PFSK-1 (cell line): ENCODE results near the gene FOSL2.

Source experiments
- FOXP2 ChIP-seq: optimal IDR thresholded peaks from 2 replicates; pipeline ENCODE3; 2011; ENCODE audit warnings: borderline replicate concordance, control low read depth, inconsistent platforms; ENCODE audit not compliant: insufficient read depth; ENCODE audit errors: extremely low read length, extremely low read depth
- POLR2AphosphoS5 ChIP-seq: IDR thresholded peaks from 2 replicates; pipeline ENCODE4 v1.6.1; 2012; ENCODE audit warnings: low read depth, mild to moderate bottlenecking, control low read depth, low read length, moderate library complexity
- SIN3A ChIP-seq: IDR thresholded peaks from 2 replicates; pipeline ENCODE4 v1.6.1; 2012; ENCODE audit warnings: mild to moderate bottlenecking, low read length, moderate library complexity, borderline replicate concordance; ENCODE audit not compliant: insufficient read depth
- TAF1 ChIP-seq: IDR thresholded peaks from 2 replicates; pipeline ENCODE4 v1.6.1; 2012; ENCODE audit warnings: low read length, control low read depth, borderline replicate concordance; ENCODE audit not compliant: insufficient read depth
- TF ChIP-seq, protein P1 (sequence below), 2 experiments: IDR thresholded peaks; 2 replicates each; pipeline versions ENCODE4 v1.6.1 to v1.8.0; 2011 to 2012; ENCODE audit warnings: low read depth in 2 of 2, low read length in 2 of 2, control low read depth in 1 of 2, inconsistent platforms in 1 of 2, mild to moderate bottlenecking in 1 of 2, moderate library complexity in 1 of 2; ENCODE audit not compliant: insufficient read depth in 1 of 2

FOSL2 gene

DNA sequence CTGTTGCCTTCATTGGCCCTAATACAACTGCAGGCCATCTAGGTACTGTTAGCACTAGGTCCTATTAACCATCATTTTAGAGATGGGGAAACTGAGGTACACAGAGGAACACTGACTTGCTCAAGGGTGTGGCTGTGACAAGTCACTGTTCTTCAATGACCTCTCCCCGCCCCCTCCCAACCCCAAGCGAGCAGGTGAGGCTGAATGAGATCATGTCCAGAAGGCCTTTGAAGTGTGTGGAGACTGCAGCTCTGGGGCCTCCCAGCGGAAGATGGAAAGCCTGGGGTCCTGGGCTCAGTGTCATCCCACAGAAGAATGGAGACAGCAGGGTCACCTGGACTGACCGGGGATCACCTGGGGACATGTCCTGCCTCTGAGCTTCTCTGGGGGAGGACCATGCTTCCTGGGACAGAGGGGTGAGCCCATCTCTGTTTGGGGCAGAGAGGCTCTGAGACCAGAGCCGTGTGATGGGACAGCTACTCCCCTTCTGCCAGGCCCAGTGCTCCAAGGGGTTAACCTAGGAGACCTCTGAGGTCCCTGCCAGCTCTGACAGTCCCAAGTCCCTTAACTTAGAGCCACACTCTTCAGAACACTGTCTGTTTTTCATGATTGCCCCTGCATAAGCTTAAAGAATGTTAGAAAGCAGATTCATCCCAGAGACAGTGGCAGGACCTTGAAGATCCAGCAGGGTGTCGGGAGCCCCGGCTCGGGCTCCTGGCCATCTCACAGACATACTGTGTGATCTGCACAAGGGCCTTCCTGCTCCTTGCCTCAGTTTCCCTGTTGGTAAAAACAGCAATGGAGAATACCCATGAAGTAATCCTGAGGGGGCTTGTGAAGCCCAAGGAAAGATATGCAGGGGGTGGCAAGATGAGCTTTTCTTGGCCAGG, 16.7 kb upstream of the FOSL2 start:
- TF ChIP-seq, protein P1, sequence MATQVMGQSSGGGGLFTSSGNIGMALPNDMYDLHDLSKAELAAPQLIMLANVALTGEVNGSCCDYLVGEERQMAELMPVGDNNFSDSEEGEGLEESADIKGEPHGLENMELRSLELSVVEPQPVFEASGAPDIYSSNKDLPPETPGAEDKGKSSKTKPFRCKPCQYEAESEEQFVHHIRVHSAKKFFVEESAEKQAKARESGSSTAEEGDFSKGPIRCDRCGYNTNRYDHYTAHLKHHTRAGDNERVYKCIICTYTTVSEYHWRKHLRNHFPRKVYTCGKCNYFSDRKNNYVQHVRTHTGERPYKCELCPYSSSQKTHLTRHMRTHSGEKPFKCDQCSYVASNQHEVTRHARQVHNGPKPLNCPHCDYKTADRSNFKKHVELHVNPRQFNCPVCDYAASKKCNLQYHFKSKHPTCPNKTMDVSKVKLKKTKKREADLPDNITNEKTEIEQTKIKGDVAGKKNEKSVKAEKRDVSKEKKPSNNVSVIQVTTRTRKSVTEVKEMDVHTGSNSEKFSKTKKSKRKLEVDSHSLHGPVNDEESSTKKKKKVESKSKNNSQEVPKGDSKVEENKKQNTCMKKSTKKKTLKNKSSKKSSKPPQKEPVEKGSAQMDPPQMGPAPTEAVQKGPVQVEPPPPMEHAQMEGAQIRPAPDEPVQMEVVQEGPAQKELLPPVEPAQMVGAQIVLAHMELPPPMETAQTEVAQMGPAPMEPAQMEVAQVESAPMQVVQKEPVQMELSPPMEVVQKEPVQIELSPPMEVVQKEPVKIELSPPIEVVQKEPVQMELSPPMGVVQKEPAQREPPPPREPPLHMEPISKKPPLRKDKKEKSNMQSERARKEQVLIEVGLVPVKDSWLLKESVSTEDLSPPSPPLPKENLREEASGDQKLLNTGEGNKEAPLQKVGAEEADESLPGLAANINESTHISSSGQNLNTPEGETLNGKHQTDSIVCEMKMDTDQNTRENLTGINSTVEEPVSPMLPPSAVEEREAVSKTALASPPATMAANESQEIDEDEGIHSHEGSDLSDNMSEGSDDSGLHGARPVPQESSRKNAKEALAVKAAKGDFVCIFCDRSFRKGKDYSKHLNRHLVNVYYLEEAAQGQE (IDR thresholded peaks at IDR 0.05; ENCODE audit: insufficient read depth in 1 of 2, low read depth in 2 of 2, low read length in 2 of 2): no peak

DNA sequence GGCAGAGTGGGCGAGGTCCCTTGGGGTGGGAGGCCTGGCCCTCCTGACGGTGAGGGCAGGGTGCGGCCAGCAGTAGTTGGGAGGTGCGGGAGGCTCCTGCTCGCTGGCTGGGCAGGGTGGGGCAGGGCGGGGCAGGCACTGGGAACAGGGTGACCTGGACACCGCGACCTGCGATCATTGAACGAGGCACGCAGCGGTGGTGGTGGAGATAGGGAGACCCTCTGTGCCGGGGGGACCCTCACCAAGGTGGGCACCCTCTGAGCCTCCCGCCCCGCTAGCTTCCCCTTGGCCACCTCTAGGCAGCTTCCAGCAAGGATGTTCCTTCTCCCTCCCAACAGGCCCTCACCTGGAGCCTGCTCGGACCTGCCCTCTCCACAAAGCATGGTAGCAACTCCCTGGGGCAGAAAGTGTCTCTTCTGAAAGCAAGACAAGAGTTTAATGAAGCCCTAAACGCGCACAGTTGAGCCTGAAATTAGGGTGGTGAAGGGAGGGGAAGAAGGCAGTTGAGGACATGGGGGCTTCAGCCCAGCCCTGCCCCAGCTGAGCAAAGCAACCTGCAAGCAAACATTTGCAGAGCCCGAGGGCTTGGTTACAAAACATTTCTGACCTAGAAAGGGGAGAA, 15.4 kb upstream of the FOSL2 start:
- no peak for TF ChIP-seq TAF1
- no peak for TF ChIP-seq SIN3A
- no peak for TF ChIP-seq POLR2AphosphoS5
- TF ChIP-seq, protein P1 (IDR thresholded peaks at IDR 0.05; ENCODE audit: insufficient read depth in 1 of 2, low read depth in 2 of 2, low read length in 2 of 2): no peak
- TF ChIP-seq FOXP2: no peak

DNA sequence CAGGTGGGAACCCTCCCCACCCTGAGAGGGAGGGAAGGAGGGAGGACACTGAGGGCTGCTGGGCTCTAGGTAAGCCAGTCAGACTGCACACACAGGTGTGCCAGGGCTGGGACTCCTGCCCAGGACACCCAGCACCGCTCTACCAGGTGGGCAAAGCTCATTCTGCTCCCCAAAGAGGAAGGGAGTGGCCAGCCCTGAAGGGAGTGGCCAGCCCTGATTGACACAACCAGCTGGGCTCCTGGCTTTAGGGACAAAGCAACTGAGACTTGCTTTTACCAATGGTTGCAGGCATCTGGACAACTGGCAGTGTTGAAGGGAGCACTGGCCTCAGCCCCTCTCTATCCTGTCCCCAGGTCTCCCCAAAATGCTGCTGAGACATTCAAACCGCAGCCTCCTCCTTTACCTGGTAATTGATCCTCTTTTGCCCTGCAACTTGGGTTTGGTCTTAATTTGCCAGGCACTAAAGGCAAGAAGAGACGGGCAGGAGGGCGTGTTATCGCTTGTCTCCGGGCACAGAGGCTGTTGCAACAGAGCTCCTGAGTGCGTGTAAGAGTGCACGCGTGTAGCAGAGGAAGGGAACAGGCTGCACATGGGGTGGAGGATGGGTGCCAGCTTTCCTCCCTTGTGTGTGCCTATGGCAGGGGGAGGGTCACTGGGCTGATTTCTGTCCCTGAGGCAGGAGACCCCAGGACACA, 14.5 kb upstream of the FOSL2 start:
- TF ChIP-seq SIN3A (no peak), POLR2AphosphoS5 (no peak), FOXP2 (no peak), TAF1 (no peak)
- TF ChIP-seq, protein P1 (IDR thresholded peaks at IDR 0.05; ENCODE audit: insufficient read depth in 1 of 2, low read depth in 2 of 2, low read length in 2 of 2): no peak

DNA sequence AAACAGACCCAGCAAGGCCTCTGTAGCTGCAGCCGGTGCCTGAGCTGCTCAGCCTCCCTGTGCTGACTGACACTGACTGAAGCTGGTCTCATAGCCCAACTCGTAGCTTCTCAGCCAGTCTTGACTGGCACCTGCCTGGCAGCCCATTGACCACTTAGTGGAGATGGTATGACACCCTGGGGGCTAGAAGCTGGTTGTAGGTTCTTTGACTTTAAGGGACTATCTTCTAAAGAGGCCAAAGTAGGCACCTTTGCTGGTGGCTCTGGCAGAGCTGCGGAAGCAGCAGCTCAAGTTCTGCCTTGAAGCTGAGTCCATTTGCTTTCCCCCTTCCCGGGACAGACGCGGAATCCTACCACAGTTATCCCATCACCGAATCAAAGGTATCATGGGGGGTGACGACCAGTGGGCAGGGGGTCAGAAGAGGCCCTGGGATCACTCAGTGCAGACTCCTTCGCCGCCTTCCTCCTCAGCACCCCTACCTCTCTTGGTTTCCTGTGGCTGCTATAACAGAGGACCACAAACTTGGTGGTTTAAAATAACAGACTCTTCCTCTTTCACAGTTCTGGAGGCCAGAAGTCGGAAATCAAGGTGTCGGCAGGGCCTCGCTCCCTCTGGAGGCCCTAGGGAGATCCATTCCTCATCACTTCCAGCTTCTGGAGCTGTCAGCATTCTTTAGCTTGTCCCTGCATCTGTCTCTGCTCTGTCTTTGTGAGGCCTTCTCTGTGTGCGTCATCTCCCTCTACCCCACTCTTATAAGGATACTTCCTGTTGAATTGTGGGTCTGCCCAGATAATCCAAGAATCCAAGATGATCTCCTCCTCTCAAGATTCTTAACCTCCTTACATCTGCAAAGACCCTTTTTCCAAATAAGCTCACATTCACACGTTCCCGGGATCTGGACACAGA, 13.7 kb upstream of the FOSL2 start:
- TF ChIP-seq POLR2AphosphoS5 (no peak), SIN3A (no peak), FOXP2 (no peak), TAF1 (no peak)
- TF ChIP-seq, protein P1 (IDR thresholded peaks at IDR 0.05; ENCODE audit: insufficient read depth in 1 of 2, low read depth in 2 of 2, low read length in 2 of 2): no peak
